ENCODE measurements around the gene CHCHD3. TPM values are rescaled to one million over a fixed set of nuclear protein-coding genes. Genes with fewer than 3 reads are reported as not detected.
"Not testable (repeated sequence)": the region's sequence is repeated elsewhere in the genome, so short reads cannot be mapped to it uniquely, and the experiment has no call there.

CHCHD3 gene
- total RNA-seq, 6 experiments from 2014 or later: 16.5 to 42.6 (median 21.6) TPM

GRCh38 chr7:132893560-132893959 lies 188.3 kb downstream of the CHCHD3 start:
- no peak for ATAC-seq
- TF ChIP-seq POLR2A (IDR thresholded peaks at IDR 0.05): no peak
- TF ChIP-seq CTCF (IDR thresholded peaks at IDR 0.05): no peak
- H3K9me3 ChIP-seq: no peaks in the 10 kb centered on the region
- H3K27ac ChIP-seq: no peak overlapping the region
- 98% methylated on average over 4 of the region's 4 CpGs for WGBS (ENCODE audit: insufficient coverage, low coverage, low lambda C conversion rate, missing lambda C conversion rate)
- H3K36me3 ChIP-seq: no peaks in the 10 kb centered on the region
- H3K4me1 ChIP-seq: no peaks in the 10 kb centered on the region
- DNase-seq: no peak
- H3K27me3 ChIP-seq: no peaks in the 10 kb centered on the region
- intact Hi-C loops (cut with DNase I): no loop called here
- H3K4me3 ChIP-seq: no peak overlapping the region

GRCh38 chr7:132892744-132893143 lies 189.1 kb downstream of the CHCHD3 start:
- H3K27ac ChIP-seq; ATAC-seq; DNase-seq; H3K9me3 ChIP-seq; H3K4me1 ChIP-seq; H3K27me3 ChIP-seq; H3K36me3 ChIP-seq; intact Hi-C loops (cut with DNase I); H3K4me3 ChIP-seq: not testable (repeated sequence)
- WGBS (ENCODE audit: insufficient coverage, low coverage, low lambda C conversion rate, missing lambda C conversion rate): no CpG with 5 or more reads among the region's 4 CpGs

GRCh38 chr7:132891554-132891953 lies 190.3 kb downstream of the CHCHD3 start:
- H3K36me3 ChIP-seq: no peaks in the 10 kb centered on the region
- TF ChIP-seq POLR2A (IDR thresholded peaks at IDR 0.05): no peak
- no peak for TF ChIP-seq CTCF (IDR thresholded peaks at IDR 0.05)
- H3K4me1 ChIP-seq: no peaks in the 10 kb centered on the region
- no peaks in the 10 kb centered on the region for H3K27me3 ChIP-seq
- H3K27ac ChIP-seq: no peak overlapping the region
- intact Hi-C loops (cut with DNase I): no loop called here
- no peak overlapping the region for H3K4me3 ChIP-seq
- DNase-seq: no peak
- no peak for ATAC-seq
- WGBS (ENCODE audit: insufficient coverage, low coverage, low lambda C conversion rate, missing lambda C conversion rate): 93% methylated on average over 3 of the region's 3 CpGs
- no peaks in the 10 kb centered on the region for H3K9me3 ChIP-seq

GRCh38 chr7:132882714-132883428 lies 199.0 kb downstream of the CHCHD3 start:
- intact Hi-C loops (cut with DNase I): no loop called here
- H3K36me3 ChIP-seq: no peaks in the 10 kb centered on the region
- TF ChIP-seq CTCF (IDR thresholded peaks at IDR 0.05) (no peak), POLR2A (IDR thresholded peaks at IDR 0.05) (no peak)
- no peak overlapping the region for H3K4me3 ChIP-seq
- H3K27me3 ChIP-seq: no peaks in the 10 kb centered on the region
- ATAC-seq: no peak
- H3K4me1 ChIP-seq: no peaks in the 10 kb centered on the region
- H3K9me3 ChIP-seq: no peaks in the 10 kb centered on the region
- no peak overlapping the region for H3K27ac ChIP-seq
- no peak for DNase-seq
- 82% methylated on average over 2 of the region's 2 CpGs for WGBS (ENCODE audit: insufficient coverage, low coverage, low lambda C conversion rate, missing lambda C conversion rate)

GRCh38 chr7:132881317-132881716 lies 200.6 kb downstream of the CHCHD3 start:
- H3K27ac ChIP-seq: no peak overlapping the region
- intact Hi-C loops (cut with DNase I): no loop called here
- 91% methylated on average over 3 of the region's 3 CpGs for WGBS (ENCODE audit: insufficient coverage, low coverage, low lambda C conversion rate, missing lambda C conversion rate)

More at GRCh38 chr7:132881317-132881716, 200.6 kb downstream of the CHCHD3 start:
- ATAC-seq: no peak
- no peaks in the 10 kb centered on the region for H3K36me3 ChIP-seq
- no peaks in the 10 kb centered on the region for H3K27me3 ChIP-seq
- no peak for TF ChIP-seq POLR2A (IDR thresholded peaks at IDR 0.05)
- TF ChIP-seq CTCF (IDR thresholded peaks at IDR 0.05): no peak
- no peak overlapping the region for H3K4me3 ChIP-seq
- no peaks in the 10 kb centered on the region for H3K4me1 ChIP-seq
- no peak for DNase-seq
- H3K9me3 ChIP-seq: no peaks in the 10 kb centered on the region

Data from right lobe of liver (tissue), 6 donors.